Trophoblast cell (in vitro differentiated cells and primary cell): ENCODE data around the gene ANO10.
A peak's percentile ranks its signal among the peaks of the same experiment; 100 is the strongest.

Experiments
- DNase-seq, 2 donors: peaks; one replicate each; pipeline ENCODE4 v3.0.0-alpha.2; 2016
- H2AFZ ChIP-seq: 2 replicates; pipeline ENCODE4 v1.6.1; 2013; ENCODE audit warnings: low read length, moderate library complexity, mild to moderate bottlenecking; ENCODE audit not compliant: insufficient read depth, poor library complexity
- H2AK5ac ChIP-seq: 2 replicates; pipeline ENCODE4 v1.6.1; 2013; ENCODE audit warnings: mild to moderate bottlenecking, low read length
- H2BK120ac ChIP-seq: 2 replicates; pipeline ENCODE4 v1.6.1; 2013; ENCODE audit warnings: low read length, mild to moderate bottlenecking, moderate library complexity; ENCODE audit not compliant: insufficient read depth, poor library complexity
- H2BK12ac ChIP-seq: 2 replicates; pipeline ENCODE4 v1.6.1; 2013; ENCODE audit warnings: mild to moderate bottlenecking, low read length, moderate library complexity
- H2BK5ac ChIP-seq: 2 replicates; pipeline ENCODE4 v1.6.1; 2013; ENCODE audit warnings: low read length, low read depth, moderate library complexity, mild to moderate bottlenecking; ENCODE audit not compliant: poor library complexity
- H3K14ac ChIP-seq: 2 replicates; pipeline ENCODE4 v1.6.1; 2013; ENCODE audit warnings: mild to moderate bottlenecking, low read length
- H3K18ac ChIP-seq: 2 replicates; pipeline ENCODE4 v1.6.1; 2013; ENCODE audit warnings: mild to moderate bottlenecking, low read length
- H3K23ac ChIP-seq: 2 replicates; pipeline ENCODE4 v1.6.1; 2013; ENCODE audit warnings: low read length
- H3K27ac ChIP-seq: 2 replicates; pipeline ENCODE4 v1.5.1; 2013; ENCODE audit warnings: low read depth, mild to moderate bottlenecking, inconsistent platforms, low read length, moderate library complexity
- H3K27me3 ChIP-seq: 2 replicates; pipeline ENCODE4 v1.6.1; 2013; ENCODE audit warnings: inconsistent platforms, mild to moderate bottlenecking, low read length, moderate library complexity; ENCODE audit not compliant: insufficient read depth
- H3K36me3 ChIP-seq, 2 experiments: 1 replicate in 1 of 2; 2 replicates in 1 of 2; pipeline ENCODE4 v1.6.1; 2013; ENCODE audit warnings: low read length in 2 of 2, mild to moderate bottlenecking in 2 of 2, moderate library complexity in 1 of 2; ENCODE audit not compliant: insufficient read depth in 2 of 2, control insufficient read depth in 1 of 2
- H3K4ac ChIP-seq: 2 replicates; pipeline ENCODE4 v1.6.1; 2013; ENCODE audit warnings: low read depth, mild to moderate bottlenecking, low read length, moderate library complexity
- H3K4me1 ChIP-seq, 2 experiments: 1 replicate in 1 of 2; 2 replicates in 1 of 2; pipeline ENCODE4 v1.6.1; 2013; ENCODE audit warnings: low read length in 2 of 2, mild to moderate bottlenecking in 2 of 2, moderate library complexity in 1 of 2; ENCODE audit not compliant: insufficient read depth in 2 of 2, control insufficient read depth in 1 of 2
- H3K4me2 ChIP-seq: 2 replicates; pipeline ENCODE4 v1.6.1; 2013; ENCODE audit warnings: inconsistent platforms, mild to moderate bottlenecking, low read length, moderate library complexity
- H3K4me3 ChIP-seq: 2 replicates; pipeline ENCODE4 v1.5.1; 2013; ENCODE audit warnings: mild to moderate bottlenecking, low read depth, low read length, inconsistent platforms
- H3K79me1 ChIP-seq: one replicate; pipeline ENCODE4 v1.6.1; 2013; ENCODE audit warnings: low read length
- H3K79me2 ChIP-seq: 2 replicates; pipeline ENCODE4 v1.6.1; 2013; ENCODE audit warnings: low read length, mild to moderate bottlenecking; ENCODE audit not compliant: control insufficient read depth, insufficient read depth, poor library complexity
- H3K9ac ChIP-seq: 2 replicates; pipeline ENCODE4 v1.6.1; 2013; ENCODE audit warnings: mild to moderate bottlenecking, low read length
- H3K9me3 ChIP-seq: 2 replicates; pipeline ENCODE4 v1.6.1; 2013; ENCODE audit warnings: low read depth, mild to moderate bottlenecking, control low read depth, inconsistent platforms, low read length; ENCODE audit not compliant: insufficient read depth
- H4K12ac ChIP-seq: 2 replicates; pipeline ENCODE4 v1.6.1; 2013; ENCODE audit warnings: low read depth, mild to moderate bottlenecking, low read length, moderate library complexity
- H4K8ac ChIP-seq: 2 replicates; pipeline ENCODE4 v1.6.1; 2013; ENCODE audit warnings: low read depth, mild to moderate bottlenecking, low read length, moderate library complexity
- H4K91ac ChIP-seq: one replicate; pipeline ENCODE4 v1.6.1; 2013; ENCODE audit warnings: low read depth, mild to moderate bottlenecking, low read length, moderate library complexity
- WGBS: extraction: QIAGEN DNeasy Blood & Tissue Kit; methylation state at CpG from one replicate; pipeline ENCODE4 v1.1.7; 2013; ENCODE audit warnings: missing lambda C conversion rate; ENCODE audit not compliant: insufficient read length, insufficient coverage; ENCODE audit errors: extremely low coverage; 5-methylcytosine and 5-hydroxymethylcytosine counted together

The ANO10 gene

GRCh38 chr3:43624619-43625305, 3.0 kb upstream of the ANO10 start:
- no peak overlapping the region for H2AFZ ChIP-seq
- H2BK120ac ChIP-seq, result peak overlapping the region; percentile 14
- no peak overlapping the region for H3K14ac ChIP-seq
- H3K27ac ChIP-seq, result peak overlapping the region; percentile 32
- H2BK5ac ChIP-seq, result no peak overlapping the region
- H4K8ac ChIP-seq, result no peak overlapping the region
- no CpG with 5 or more reads among the region's 6 CpGs for WGBS
- no peak overlapping the region for H3K4me3 ChIP-seq
- peaks cover 8% of the 10 kb centered on the region for H3K79me2 ChIP-seq
- no peak overlapping the region for H2BK12ac ChIP-seq
- H3K4me1 ChIP-seq, result peaks cover 2 to 3% of the 10 kb centered on the region in 2 experiments
- no peak overlapping the region for H3K9ac ChIP-seq
- peak; percentile 66 to 81 for DNase-seq
- H4K91ac ChIP-seq, result peak overlapping the region; percentile 39
- H3K4ac ChIP-seq, result no peak overlapping the region
- H3K27me3 ChIP-seq, result no peaks in the 10 kb centered on the region
- H3K18ac ChIP-seq, result no peak overlapping the region
- no peak overlapping the region for H4K12ac ChIP-seq
- H3K4me2 ChIP-seq, result no peak overlapping the region
- H2AK5ac ChIP-seq, result no peak overlapping the region
- H3K79me1 ChIP-seq, result peaks cover 8% of the 10 kb centered on the region
- H3K36me3 ChIP-seq, result no peaks in the 10 kb centered on the region
- H3K9me3 ChIP-seq, result no peaks in the 10 kb centered on the region
- H3K23ac ChIP-seq, result no peak overlapping the region

GRCh38 chr3:43620831-43621655, 768 bp downstream of the ANO10 start:
- peak overlapping the region; percentile 36 for H4K91ac ChIP-seq
- no peak overlapping the region for H2AK5ac ChIP-seq
- H3K14ac ChIP-seq, result peak overlapping the region; percentile 74

GRCh38 chr3:43619588-43619987, 2.2 kb downstream of the ANO10 start:
- no peak overlapping the region for H2BK12ac ChIP-seq
- H3K36me3 ChIP-seq, result peaks cover 0 to 2% of the 10 kb centered on the region in 2 experiments
- no peak overlapping the region for H2BK120ac ChIP-seq
- H3K79me1 ChIP-seq, result peaks cover 8% of the 10 kb centered on the region
- no peak overlapping the region for H3K23ac ChIP-seq
- H3K18ac ChIP-seq, result no peak overlapping the region
- H4K91ac ChIP-seq, result no peak overlapping the region
- no peak overlapping the region for H3K4me2 ChIP-seq
- H3K4ac ChIP-seq, result no peak overlapping the region
- H3K27ac ChIP-seq, result no peak overlapping the region
- H3K79me2 ChIP-seq, result peaks cover 8% of the 10 kb centered on the region
- 100% methylated on average over 1 of the region's 5 CpGs for WGBS
- H2AK5ac ChIP-seq, result no peak overlapping the region
- DNase-seq, result no peak
- H3K14ac ChIP-seq, result no peak overlapping the region
- peaks cover 2 to 3% of the 10 kb centered on the region in 2 experiments for H3K4me1 ChIP-seq
- no peak overlapping the region for H2BK5ac ChIP-seq
- H2AFZ ChIP-seq, result no peak overlapping the region
- no peak overlapping the region for H3K4me3 ChIP-seq
- H4K12ac ChIP-seq, result no peak overlapping the region
- H3K9me3 ChIP-seq, result no peaks in the 10 kb centered on the region
- no peak overlapping the region for H3K9ac ChIP-seq
- no peak overlapping the region for H4K8ac ChIP-seq
- H3K27me3 ChIP-seq, result no peaks in the 10 kb centered on the region

More at GRCh38 chr3:43620831-43621655, 768 bp downstream of the ANO10 start:
- Histone ChIP-seq H2BK120ac (peak overlapping the region; percentile 25), H3K4me1 (peaks cover 2 to 3% of the 10 kb centered on the region in 2 experiments), H3K23ac (no peak overlapping the region), H3K4me2 (peak overlapping the region; percentile 60), H3K27me3 (no peaks in the 10 kb centered on the region), H3K79me1 (peaks cover 8% of the 10 kb centered on the region), H3K9me3 (no peaks in the 10 kb centered on the region), H2BK5ac (peak overlapping the region; percentile 28), H3K36me3 (peaks cover 0 to 2% of the 10 kb centered on the region in 2 experiments), H3K79me2 (peaks cover 8% of the 10 kb centered on the region), H2BK12ac (no peak overlapping the region), H2AFZ (peak overlapping the region; percentile 77), H3K9ac (peak overlapping the region; percentile 41), H4K12ac (peak overlapping the region; percentile 59), H3K27ac (no peak overlapping the region), H4K8ac (peak overlapping the region; percentile 57), H3K18ac (peak overlapping the region; percentile 33), H3K4me3 (peak overlapping the region; percentile 83), H3K4ac (peak overlapping the region; percentile 7)
- WGBS, result no CpG with 5 or more reads among the region's 24 CpGs
- DNase-seq, result peak in 1 of 2 donors; percentile 27

GRCh38 chr3:43618142-43618541, 3.7 kb downstream of the ANO10 start:
- no peak for DNase-seq
- WGBS, result no CpG with 5 or more reads among the region's 1 CpG
- H3K4ac ChIP-seq, result no peak overlapping the region

More at GRCh38 chr3:43618142-43618541, 3.7 kb downstream of the ANO10 start:
- Histone ChIP-seq H3K9me3 (no peaks in the 10 kb centered on the region), H3K79me1 (peaks cover 8% of the 10 kb centered on the region), H4K12ac (no peak overlapping the region), H4K91ac (no peak overlapping the region), H3K4me2 (no peak overlapping the region), H3K4me3 (no peak overlapping the region), H3K4me1 (peaks cover 2 to 3% of the 10 kb centered on the region in 2 experiments), H2BK120ac (no peak overlapping the region), H3K27me3 (no peaks in the 10 kb centered on the region), H2BK12ac (no peak overlapping the region), H3K14ac (no peak overlapping the region), H2BK5ac (no peak overlapping the region), H3K9ac (no peak overlapping the region), H3K27ac (no peak overlapping the region), H2AFZ (no peak overlapping the region), H3K18ac (no peak overlapping the region), H3K36me3 (peaks cover 0 to 2% of the 10 kb centered on the region in 2 experiments), H3K79me2 (peaks cover 8% of the 10 kb centered on the region), H4K8ac (no peak overlapping the region), H2AK5ac (no peak overlapping the region), H3K23ac (no peak overlapping the region)
